Prostate gland (tissue), 2 donors: Measurements from ENCODE around the gene RNF19B.

Experiments
- POLR2A ChIP-seq: fragments of 450-650 bp; IDR thresholded peaks from one replicate; pipeline ENCODE4 v1.6.1; 2016; ENCODE audit warnings: antibody characterized with exemption, mild to moderate bottlenecking
- TF ChIP-seq, protein P1 (sequence below), 4 experiments: fragments of 200-600 bp in 2 of 4; fragments of 450-650 bp in 2 of 4; sonication (generic) in 2 of 4; IDR thresholded peaks; 1 replicate in 3 of 4; 2 replicates in 1 of 4; pipeline ENCODE4 v1.5.1; 2016 to 2019; ENCODE audit warnings: antibody characterized with exemption in 4 of 4, mild to moderate bottlenecking in 2 of 4, moderate library complexity in 2 of 4

DNA sequence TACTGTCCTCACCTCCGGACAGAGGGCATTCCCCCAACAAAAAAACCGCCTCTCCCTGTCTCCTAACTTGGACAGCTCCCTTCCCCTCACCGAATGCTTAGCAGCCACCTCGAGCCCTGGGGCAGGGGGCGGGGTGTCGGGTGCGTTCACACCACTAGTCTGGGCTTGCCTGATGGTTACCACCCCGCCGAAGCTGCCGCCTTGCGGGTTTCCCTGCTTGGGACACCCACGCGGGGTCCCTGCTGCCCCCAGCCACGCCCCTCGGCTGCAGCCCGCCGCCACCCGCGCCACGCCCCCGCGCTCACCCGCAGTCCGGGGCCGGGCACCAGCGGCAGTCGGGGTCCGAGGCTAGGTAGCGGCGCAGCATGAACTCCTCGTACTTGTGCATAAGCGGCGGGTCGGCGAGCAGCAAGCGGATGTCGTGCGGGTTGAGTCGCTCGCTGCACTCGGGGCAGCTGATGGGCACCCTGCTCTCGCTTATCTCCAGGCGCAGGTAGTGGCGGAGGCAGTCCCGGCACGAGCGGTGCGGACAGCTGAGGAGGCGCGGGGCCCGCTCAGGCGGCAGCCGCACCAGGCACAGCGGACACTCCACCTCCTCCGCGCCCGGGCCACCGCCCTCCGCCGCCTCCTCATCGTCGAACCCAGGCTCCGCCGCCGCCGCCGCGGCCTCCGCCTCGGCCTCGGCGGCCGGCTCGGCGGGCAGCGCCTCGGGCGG is 706 bp downstream of the RNF19B start:
- TF ChIP-seq, protein P1, sequence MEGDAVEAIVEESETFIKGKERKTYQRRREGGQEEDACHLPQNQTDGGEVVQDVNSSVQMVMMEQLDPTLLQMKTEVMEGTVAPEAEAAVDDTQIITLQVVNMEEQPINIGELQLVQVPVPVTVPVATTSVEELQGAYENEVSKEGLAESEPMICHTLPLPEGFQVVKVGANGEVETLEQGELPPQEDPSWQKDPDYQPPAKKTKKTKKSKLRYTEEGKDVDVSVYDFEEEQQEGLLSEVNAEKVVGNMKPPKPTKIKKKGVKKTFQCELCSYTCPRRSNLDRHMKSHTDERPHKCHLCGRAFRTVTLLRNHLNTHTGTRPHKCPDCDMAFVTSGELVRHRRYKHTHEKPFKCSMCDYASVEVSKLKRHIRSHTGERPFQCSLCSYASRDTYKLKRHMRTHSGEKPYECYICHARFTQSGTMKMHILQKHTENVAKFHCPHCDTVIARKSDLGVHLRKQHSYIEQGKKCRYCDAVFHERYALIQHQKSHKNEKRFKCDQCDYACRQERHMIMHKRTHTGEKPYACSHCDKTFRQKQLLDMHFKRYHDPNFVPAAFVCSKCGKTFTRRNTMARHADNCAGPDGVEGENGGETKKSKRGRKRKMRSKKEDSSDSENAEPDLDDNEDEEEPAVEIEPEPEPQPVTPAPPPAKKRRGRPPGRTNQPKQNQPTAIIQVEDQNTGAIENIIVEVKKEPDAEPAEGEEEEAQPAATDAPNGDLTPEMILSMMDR (IDR thresholded peaks at IDR 0.05), result peak in 2 of 4 experiments; percentile 33 to 34
- peak; percentile 34 for TF ChIP-seq POLR2A
